GM19438 (cell line): ENCODE data around the gene RPL41.
"Not testable (repeated sequence)": the region's sequence is repeated elsewhere in the genome, so short reads cannot be mapped to it uniquely, and the experiment has no call there.

ENCODE experiments used
- ATAC-seq: cut with Tn5 transposase; IDR thresholded peaks from one replicate; pipeline ENCODE4 v1.9.1; 2021; ENCODE audit warnings: low read depth; ENCODE audit not compliant: unreplicated experiment

The RPL41 gene

DNA sequence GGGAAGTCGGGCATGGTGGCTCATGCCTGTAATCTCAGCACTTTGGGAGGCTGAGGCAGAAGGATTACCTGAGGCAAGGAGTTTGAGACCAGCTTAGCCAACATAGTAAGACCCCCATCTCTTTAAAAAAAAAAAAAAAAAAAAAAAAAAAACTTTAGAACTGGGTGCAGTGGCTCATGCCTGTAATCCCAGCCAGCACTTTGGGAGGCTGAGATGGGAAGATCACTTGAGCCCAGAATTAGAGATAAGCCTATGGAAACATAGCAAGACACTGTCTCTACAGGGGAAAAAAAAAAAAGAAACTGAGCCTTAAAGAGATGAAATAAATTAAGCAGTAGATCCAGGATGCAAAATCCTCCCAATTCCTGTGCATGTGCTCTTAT, 13.8 kb upstream of the RPL41 start:
- no peak for ATAC-seq

DNA sequence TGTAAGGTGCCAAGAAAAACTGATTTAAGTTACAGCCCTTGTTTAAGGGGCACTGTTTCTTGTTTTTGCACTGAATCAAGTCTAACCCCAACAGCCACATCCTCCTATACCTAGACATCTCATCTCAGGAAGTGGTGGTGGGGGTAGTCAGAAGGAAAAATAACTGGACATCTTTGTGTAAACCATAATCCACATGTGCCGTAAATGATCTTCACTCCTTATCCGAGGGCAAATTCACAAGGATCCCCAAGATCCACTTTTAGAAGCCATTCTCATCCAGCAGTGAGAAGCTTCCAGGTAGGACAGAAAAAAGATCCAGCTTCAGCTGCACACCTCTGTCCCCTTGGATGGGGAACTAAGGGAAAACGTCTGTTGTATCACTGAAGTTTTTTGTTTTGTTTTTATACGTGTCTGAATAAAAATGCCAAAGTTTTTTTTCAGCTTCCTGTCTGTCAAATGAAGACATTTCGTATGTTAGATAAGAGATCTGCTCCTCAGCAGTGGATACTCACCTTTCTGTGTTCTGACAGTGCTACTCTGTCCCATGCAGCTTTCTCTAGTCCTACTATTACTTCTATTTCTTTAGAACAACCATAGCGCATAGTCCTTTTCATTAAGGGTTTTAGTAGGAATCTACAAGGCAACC, 13.2 kb upstream of the RPL41 start:
- no peak for ATAC-seq

DNA sequence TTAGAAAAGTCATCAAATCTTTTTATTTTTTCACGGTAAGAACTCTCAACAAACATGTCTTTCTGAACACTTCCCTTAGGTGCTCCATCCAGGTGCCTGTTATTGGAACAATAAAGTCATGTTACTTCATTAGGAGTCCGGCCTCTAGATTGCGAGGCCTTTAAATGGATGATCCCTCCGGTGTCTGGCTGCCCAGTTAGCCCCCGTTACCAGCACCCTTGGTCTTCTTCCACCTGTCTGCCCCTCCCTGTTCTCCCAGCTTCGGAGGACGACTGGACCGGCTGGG, 12.7 kb upstream of the RPL41 start:
- peak; percentile 11 for ATAC-seq

DNA sequence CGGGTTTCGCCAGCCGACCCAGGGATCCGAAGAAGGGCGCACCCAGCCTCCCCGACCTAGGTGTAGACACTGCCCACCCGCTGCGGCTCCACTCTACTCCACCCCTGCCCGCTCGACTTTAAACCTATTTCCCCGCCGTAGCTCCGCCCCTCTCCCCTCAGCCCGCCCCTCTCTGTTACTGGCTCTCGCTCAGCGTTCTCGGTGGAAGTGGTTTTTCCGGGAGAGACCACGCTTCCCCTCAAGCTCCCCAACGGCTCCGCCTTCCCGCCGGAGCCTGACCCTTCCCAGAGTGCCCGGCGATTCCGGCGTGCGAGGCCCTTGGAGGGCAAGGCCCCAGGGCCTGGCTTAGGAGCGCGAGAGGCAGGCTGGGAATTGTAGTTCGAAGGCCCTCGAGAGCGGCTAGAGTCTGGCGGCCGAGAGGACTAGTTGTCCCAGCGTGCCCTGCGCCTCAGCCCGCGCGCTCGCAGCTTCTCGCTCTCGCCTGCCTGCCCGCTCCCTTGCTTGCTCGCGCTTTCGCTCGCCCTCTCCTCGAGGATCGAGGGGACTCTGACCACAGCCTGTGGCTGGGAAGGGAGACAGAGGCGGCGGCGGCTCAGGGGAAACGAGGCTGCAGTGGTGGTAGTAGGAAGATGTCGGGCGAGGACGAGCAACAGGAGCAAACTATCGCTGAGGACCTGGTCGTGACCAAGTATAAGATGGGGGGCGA, 12.2 kb upstream of the RPL41 start, which contains the start of gene PA2G4:
TSS of gene PA2G4 (plus strand) at position 451 of the 706 bp plus-strand sequence. CDS start at position 630, 179 bp downstream.
- ATAC-seq = peak; percentile 94

DNA sequence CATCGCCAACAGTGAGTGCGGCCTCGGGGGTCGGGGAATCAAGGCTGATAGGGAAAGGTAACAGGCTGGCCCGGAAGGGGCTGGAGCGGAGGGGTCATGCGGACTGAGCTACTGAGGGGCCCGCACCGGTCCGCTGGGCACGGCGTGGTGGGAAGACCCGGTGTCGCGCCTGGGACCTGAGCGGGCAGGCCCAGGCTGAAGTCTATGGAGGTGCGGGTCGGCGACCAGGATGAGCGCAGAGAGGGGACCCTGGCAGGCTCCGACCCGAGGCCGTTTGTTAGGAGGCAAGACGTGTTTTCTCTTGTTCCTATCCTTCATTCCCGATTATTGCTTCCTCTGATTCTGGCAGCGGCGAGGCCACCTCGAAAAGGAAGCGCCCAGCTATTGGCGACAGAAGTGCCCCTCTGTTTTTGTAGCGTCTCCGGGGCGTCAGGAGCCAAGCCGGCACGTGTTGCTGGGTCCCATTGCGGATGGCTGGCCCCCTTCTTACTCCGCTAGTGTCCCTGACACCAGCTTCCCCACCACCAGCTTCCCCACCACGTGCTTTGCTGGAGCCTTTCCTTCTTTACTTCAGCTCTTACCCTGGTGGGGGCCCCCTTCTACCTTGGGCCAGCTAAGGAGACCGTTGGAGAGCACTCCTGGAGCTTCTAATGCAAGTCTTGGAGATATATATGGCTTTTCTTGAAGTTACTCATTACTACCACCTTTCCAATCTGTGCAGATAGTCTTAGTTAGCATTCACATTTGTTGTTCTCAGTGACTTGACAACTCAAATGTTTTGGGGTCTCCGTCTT, 11.4 kb upstream of the RPL41 start:
- peak; percentile 3 for ATAC-seq

DNA sequence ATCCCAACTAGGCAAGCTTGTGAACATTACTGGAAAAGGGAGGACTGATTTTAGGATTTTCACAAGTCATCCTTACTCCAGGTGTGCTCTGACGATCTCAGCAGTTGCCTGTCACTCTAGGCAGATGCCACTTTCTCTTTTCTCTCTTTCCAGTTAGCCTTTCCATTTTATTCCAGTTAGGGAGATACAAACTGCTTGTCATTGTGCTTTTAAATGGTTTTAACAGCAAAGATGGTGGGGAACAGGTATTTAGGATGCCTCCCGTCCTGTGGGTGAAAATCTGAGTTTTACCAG, 10.9 kb upstream of the RPL41 start:
- no peak for ATAC-seq

DNA sequence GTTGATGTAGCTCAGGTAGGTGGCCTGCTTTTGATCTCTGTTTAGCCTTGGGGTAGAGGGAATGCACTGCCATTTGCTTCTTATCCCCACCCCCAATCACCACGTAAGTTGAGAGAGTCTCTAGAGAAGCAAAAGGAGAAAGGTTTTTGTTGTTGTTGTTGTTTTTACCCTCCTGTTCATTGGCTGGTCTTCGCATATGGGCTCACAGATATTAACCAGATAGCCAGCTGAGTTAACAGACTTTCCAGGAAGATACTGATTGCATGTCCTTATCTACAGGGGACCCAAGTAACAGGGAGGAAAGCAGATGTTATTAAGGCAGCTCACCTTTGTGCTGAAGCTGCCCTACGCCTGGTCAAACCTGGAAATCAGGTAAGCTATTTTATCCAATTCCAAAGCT, 9.2 kb upstream of the RPL41 start:
- ATAC-seq = no peak

DNA sequence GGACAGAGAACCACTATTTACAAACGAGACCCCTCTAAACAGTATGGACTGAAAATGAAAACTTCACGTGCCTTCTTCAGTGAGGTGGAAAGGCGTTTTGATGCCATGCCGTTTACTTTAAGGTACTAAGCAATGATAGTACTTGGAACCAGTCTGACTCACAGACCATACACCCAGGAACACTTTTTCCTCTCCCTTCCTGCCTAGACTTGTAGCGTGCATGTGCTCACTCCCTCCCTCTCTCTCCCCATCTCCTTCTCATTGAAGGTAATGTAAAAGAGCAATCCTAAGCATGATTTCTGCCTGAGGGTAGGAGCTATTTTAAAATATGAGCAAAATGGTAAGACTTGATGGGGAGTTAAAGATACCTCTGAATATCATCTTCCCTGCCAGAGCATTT, 5.9 kb upstream of the RPL41 start:
- ATAC-seq = no peak

DNA sequence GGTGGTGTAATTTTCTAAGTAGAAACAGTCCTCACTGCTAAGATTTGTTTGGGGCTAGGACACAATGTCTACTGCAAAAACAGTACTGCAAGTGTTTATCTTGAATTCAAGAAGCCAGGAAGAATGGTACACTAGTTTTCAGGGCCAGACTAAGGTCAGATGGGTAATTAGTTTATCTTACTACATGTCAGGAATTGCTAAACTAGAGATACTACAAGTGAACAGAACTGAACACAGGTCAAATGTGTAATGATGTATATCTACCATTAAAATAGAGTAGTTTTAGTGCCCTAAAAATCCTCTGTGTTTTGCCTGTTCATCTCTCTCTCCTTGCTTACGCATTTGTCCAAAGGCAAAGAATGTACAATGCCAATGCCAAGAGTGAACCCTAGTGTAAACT, 2.3 kb upstream of the RPL41 start:
- no peak for ATAC-seq

DNA sequence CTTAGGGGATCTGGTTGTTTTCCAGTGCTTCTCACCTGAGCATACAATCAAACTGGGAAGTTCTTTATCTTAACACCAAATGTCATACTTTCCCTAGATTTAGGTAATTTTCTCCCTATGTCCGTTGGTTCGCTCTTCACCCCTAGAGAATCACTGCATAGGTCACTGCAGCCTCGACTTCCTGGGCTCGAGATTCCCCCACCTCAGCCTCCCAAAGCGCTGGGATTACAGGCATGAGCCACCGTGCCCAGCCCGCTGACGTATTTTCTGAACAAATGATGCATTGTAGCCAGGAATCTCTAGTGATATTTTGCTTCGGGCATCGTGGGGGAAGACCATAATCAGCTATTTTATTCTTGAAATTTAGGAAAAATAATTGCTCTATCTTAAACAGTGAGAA, 1.1 kb upstream of the RPL41 start:
- ATAC-seq = no peak

DNA sequence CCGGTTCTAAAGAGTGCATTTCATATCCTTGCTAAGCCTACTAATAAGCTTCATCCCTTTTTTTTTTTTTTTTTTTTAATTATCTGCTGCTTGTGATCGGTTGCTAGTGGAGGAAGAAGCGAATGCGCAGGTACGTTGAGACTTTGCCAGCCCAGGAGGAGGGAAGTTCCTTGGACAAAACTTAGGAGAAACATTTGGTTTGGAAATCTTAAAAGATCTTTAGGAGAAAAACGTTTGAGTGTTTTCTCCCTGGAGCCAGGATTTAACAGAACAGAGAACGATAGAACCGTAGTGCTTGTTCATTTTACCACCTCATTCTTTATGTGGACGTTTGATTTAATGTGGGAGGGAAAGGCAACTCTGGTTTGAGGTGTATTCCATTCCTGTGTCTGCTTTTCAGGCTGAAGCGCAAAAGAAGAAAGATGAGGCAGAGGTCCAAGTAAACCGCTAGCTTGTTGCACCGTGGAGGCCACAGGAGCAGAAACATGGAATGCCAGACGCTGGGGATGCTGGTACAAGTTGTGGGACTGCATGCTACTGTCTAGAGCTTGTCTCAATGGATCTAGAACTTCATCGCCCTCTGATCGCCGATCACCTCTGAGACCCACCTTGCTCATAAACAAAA, 761 bp downstream of the RPL41 start:
- ATAC-seq = not testable (repeated sequence)

DNA sequence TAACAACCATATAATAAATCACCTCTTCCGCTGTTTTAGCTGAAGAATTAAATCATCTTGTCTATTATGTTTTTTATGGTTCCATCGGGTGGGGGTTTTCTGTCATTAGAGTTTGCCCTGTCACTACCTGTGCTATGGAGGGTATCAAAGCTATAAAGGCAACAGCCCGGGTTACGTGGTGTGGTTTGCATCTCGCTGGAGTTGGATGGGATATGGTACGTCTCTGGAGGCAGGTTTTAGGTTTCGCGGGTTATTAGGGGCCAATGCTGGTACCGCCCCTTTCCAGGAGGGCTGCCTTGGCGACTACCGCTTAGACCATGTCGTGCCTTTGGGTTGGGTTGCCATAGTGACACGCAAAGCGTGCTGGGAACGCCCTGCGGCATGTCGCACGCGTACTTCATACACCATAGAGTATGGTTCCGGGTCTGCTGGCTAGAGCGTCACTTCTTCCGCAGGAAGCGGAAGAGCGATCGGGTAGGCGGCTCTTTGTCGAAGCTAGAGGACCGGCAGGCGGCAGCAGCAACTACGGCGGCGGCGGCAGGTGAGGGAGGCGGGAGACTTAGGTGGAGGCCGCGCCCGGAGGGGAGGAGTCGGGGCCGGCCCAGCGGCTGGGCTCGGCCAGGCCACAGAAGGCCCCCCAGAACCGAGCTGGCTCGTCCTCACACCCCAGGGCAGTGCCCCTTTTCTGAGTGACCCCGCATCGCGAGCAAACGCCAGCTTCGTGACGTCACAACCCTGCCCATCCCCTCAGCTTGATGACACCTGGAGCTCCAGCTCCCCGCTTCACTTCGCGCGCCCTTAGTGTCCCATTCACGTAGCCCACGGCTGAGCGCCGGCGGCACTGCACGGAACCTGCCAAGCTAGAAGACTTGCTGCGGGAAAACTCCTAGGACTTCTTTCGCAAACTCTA, 1.6 kb downstream of the RPL41 start, which contains the start of gene ZC3H10:
TSS of gene ZC3H10 (plus strand) at position 489 of the 910 bp plus-strand sequence. CDS start 2,297 bp downstream, outside the sequence.
- peak; percentile 82 for ATAC-seq

DNA sequence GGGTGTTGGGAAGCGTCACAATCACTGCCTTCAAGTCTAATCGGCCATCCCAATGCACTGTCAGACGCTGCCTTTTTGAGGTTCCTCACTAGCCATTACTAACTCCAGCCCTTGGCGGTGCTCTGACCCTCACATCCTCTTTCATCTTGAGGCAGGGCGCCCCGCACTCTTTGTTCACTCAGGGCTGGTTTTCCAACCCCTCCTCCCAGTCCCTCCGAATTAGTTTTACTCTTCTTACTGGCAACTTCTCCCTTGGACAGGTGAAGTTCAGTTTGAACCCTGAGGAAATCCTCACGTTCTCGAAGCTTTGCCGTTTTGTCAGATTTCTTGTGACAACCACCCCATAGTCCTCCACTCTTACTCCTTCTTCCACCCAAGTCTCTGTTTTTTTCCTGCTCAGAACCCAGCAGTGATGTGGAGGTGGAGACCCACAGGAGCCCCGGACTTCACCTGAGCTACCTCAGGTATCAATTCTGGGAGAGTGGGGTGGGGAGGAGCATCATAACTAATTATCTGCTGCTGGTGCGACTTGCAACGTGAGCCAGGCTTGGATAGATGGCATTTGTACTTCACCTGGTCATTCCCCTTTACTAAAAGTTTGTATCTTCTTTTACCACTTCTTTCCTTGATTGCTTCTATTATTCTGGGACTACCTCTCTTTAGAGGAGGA, 2.4 kb downstream of the RPL41 start:
- ATAC-seq = no peak

DNA sequence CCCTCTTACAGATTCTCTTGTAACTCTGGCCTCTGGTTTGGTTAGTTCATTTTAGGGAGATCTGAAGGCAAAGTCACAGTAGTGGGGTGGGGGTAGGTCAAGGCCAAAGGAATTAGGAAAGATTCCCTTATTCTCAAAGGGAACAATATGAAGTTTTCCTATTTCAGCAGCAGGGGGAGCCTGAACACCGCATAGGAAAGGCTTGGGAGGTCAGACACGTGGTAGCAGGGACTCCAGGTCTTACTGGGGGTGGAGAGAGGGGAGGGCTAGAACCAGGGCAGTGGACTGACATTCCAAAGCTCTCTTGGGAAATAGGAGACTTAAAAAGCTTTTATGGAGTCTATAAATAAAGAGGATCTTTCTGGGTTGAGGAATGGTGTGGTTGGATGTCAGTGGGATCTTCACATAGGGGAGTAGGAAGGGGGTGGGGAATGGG, 2.9 kb downstream of the RPL41 start:
- no peak for ATAC-seq

DNA sequence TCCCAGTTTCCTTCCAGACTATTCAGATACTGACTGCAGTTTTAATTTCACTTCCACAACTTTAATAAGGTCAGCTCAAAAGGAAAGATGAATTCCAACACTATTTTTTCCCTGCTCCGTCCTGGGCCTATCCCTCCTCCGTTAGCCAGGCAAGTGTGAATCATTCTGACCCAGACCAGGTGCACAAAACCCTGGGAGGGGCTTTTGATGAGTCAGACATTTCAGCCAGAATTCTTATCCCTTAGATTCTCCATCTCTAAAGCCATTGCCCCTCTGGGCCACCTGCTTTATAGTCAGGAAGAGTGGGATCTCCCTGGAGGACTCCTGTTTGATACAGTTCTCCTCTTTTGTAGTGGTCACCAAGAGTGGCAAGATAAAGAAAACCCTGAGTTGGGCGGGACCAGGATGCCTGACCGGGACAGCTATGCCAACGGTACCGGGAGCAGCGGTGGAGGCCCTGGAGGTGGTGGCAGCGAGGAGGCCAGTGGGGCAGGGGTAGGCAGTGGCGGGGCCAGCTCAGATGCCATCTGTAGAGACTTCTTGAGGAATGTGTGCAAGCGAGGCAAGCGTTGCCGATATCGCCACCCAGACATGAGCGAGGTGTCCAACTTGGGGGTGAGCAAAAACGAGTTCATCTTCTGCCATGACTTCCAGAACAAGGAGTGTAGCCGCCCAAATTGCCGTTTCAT, 3.9 kb downstream of the RPL41 start:
- no peak for ATAC-seq

DNA sequence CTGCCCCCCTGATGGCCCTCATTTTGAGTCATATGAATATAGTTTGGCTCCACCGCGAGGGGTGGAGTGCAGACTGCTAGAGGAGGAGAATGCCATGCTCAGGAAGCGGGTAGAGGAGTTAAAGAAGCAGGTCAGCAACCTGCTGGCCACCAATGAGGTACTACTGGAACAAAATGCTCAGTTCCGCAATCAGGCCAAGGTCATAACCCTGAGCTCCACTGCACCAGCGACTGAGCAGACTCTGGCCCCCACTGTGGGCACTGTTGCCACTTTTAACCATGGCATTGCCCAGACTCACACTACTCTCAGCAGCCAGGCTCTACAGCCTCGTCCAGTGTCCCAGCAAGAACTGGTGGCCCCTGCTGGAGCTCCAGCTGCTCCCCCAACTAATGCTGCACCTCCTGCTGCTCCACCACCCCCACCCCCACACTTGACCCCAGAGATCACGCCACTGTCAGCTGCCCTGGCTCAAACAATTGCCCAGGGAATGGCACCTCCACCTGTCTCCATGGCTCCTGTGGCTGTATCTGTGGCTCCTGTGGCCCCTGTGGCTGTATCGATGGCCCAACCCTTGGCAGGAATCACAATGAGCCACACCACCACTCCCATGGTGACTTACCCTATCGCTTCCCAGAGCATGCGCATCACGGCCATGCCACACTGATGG, 4.9 kb downstream of the RPL41 start:
- no peak for ATAC-seq

DNA sequence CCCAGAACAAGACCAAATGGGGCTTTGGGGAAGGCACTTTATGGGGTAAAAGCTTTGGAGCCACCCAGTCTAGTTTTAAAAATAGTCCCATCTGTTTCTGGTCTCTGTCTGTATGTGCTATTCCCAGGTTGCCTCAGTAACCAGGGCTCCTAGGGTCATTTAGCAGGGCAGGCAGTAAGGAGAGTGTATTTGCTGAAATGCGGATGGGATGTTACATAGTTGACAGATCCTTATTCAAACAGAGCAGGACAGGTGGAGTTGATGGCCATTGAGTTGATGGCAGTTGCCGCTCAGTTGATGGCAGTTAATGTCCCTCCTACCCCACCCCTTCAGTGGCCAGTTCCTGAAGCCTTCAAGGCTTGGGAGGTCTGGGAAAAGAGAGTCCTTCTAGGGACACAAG, 6.2 kb downstream of the RPL41 start:
- ATAC-seq = no peak

DNA sequence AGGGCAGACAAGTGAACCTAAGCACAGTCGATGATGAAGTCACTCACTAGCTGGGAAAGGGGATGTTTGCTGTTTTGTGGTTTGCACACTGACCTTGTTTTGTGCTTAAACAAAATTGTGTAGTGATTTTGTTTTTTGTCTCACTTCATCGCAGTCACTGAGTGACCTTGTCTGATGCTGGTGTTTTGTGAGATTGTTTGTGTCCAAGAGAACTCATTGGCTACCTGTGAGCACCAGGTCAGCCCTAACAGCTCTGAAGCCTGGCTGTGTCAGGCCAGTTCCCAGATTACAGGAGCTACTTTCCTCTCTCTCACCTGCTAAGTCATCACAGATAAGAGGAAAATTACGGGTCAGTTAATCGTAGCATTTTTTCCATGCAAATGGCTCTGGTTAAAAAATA, 7.7 kb downstream of the RPL41 start:
- no peak for ATAC-seq
